Occipital lobe (tissue), 2 donors: Measurements from ENCODE around the gene OSBPL1A. TPM values are rescaled to one million over a fixed set of nuclear protein-coding genes. Genes with fewer than 3 reads are reported as not detected.

Experiments
- DNase-seq: peaks from one replicate; lab custom pipeline; 2025; lab: John Stamatoyannopoulos, UW
- total RNA-seq: library from RNA; depleted of rRNA; stranded (reverse); fragments of >200 nt; gene quantifications from one replicate; pipeline ENCODE4 v1.2.3, GENCODE V29; 2014

Gene OSBPL1A
- total RNA-seq, 1 donor from 2014 or later = 63.9 TPM

DNA sequence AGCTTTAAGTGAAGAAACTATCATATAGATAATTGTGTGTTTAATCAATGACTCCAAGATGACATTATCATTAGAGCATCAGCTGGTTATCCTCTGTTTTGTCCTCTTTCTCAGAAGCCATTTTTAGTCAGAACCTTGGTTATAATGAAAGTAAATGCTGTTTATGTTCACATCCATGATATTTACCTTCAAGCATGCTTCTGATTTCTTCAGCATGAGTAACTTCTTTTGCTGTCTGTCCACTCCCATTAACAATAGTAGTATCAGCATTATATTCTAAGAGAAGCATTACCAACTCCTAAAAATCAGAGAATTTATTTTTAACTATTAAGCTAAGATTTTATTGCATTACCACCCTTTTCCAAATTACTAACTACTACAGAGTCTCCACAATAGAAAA lies 56.3 kb downstream of the OSBPL1A start:
- DNase-seq = no peak

DNA sequence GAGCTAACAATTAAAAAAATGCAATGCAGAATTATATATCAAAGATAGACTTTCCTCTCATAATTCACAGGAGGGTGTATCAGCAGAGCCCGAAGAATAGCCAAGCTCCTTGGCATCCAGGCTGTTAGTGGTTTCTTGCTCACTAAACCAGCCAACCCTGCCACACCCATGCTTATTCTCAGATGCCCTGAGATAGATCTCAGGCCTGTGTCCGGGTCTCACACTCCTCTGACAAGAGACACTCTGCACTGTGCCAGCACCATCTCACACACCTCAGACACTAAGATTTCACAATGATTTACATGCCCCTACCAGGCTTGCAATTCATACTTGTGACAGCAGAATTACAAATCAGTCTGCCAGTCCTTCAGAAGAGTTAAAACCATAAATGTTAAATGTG lies 64.5 kb downstream of the OSBPL1A start:
- DNase-seq = no peak

DNA sequence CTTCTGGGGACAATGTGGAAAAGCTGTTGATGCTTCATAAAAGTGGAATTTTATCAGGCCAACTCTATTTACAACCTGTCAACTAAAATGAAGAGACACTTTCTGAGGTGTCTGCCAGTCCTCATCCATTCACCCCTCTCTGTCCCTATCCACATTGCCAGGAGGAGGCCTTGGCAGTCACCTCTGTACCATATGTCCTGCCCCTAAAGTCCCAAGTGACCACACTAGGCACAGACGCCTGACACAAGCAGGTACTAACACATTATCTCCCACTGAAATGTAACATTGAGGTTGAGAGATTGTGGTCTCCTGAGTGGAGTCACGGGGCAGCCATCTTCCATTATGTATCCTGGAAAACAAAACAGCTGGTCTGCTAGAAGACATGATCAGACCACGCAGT lies 71.4 kb downstream of the OSBPL1A start:
- DNase-seq = no peak

DNA sequence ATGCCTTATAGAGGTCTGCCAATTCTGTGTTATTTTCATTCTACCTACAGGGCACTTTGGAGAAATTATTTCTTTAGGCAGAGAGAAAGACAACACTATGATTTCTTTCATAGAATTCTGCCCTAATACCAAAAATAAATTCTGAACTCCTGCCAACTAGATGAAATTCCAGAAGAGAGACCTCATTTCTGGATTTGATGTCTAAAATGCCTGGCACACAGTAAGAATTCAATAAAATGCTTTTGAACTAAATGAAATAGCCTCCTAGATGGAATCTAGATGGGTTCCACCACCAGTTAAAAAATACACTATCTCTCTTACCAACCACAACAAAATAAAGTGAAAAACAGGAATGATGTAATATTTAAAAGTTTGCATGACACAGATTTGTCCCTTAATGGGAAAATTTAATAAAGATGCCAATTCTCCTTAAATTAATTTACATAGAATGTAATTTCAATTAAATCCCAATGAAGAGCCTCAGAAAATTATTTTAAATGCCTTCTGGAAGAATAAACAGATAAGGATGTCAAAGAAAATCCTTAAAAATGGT lies 75.0 kb downstream of the OSBPL1A start:
- no peak for DNase-seq

DNA sequence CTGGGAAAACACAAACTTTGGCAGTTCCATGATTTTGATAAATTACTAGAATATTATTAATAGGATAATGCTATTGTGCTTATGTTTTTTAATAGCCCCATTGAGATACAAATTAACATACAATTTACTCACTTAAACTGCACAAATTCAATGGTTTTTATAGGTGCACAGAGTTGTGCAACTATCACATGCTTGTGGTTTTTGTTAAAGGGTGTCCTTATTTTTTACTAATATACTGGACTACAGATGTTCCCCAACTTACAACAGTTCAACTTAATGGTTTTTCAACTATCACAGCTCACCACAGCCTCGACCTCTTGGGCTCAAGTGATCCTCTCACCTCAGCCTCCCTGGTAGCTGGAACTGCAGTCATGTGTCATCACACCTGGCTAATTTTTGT lies 76.6 kb downstream of the OSBPL1A start:
- no peak for DNase-seq

DNA sequence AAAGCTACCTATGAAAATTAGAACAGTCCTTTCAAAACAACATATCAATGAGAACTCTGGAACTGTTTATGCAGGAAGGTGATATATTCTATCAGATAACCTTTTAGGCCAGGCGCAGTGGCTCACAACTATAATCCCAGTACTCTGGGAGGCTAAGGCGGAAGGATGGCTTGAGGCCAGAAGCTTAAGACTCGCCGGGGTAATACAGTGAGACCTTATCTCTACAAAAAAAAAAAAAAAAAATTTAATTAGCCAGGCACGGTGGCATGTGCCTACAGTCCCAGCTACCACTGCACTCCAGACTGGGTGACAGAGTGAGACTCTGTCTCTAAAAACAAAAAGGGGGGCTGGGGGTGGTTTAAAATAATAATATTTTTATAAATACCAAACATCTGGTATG lies 77.9 kb downstream of the OSBPL1A start:
- no peak for DNase-seq

DNA sequence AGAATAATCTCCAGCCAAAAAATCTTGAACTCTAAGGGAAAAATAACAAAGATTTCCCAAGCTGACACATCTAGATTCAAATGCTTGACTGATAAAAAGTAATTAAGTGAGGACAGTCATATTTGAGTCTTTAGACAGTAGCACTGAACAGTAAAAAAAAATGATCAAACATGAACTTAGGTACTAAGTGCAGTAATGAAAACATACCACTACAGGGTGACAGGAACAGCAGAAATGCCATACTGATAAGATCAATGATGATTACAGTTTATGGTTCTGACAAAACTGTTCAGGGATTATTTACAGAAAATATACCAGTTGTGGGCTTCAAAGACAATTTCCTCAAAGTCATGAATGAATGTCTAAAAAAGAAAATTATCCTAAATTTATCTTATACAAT lies 80.3 kb downstream of the OSBPL1A start:
- no peak for DNase-seq

DNA sequence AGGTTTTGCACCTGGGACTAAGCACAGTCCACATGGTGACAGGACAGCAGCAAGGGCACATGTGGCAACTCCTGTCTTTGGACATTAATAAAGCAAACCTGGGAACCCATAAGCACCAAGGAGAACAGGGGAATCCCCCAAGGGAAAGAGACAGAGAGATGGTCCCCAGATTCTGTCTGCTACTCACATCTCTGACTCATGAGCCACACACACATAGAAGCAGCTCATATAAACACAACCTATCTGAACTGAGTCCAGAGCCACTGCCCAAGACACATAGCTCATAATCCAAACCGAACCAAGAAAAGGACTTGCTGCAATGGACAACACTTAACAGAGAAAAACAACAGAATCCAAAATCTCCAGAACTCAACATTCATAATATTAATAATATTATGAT lies 82.5 kb downstream of the OSBPL1A start:
- DNase-seq = no peak

DNA sequence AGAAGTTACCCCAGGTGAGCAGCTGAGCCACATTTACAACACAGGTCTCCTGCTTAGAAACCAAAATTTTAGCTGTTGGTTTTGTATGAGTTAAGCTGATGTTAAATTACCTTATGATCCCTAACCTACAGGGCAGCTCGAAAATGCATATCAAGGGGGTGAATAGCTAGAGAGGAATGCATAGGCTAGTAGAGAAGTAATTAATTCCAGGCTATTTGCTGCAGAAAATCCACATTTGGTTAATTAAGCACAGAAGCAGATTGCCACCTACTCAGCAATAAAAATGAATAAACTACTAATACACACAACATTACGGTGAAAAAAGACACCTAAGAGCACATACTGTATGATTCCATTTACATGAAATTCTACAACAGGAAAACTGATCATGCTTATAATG lies 91.4 kb downstream of the OSBPL1A start:
- DNase-seq = no peak

DNA sequence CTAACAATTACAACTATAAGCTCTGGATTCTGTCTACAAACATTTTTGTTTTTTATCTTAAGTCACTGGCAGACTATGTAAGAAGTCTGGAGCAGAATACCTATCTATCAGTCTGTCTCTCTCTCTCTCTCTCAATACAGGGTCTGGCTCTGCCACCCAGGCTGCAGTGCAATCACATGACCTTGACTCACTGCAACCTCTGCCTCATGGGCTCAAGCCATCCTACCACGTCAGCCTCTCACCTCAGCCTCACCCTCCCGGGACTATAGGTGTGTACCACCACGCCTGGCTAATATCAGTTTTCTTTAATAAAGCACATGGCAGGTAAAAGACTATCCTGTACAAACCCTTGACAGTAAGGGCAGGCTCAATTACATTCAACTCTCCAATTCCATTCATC lies 96.9 kb downstream of the OSBPL1A start:
- no peak for DNase-seq

DNA sequence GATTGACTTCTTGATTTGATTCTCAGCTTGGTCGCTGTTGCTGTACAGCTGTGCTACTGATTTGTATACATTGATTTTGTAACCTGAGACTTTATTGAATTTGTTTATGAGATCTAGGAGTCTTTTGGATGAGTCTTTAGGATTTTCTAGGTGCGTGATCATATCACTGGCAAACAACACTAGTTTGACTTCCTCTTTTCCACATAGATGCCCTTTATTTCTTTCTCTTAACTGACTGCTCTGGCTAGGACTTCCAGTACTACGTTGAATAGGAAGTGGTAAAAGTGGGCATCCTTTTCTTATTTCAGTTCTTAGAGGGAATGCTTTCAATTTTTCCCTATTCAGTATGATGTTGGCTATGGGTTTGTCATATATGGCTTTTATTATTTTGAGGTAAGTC lies 101.3 kb downstream of the OSBPL1A start:
- DNase-seq = no peak

DNA sequence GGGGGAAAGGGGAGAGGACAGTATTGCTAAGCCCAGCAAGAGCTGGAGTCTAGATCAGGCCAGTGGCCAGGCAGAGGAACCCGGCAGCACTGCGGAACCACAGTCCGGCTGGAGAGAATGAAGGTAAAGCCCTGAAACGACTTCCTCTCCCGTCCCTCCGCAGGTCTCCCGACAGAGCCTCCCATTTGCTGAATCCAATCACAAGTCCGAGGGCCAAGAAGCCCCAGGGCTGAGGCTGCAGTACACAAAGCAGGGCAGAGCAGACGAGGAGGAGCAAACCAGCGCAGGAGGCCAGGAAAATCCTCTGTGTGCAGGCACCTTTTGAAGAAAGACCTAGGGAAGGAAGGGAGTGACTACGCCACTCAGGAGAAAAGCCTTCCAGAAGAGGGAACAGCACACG lies 104.4 kb downstream of the OSBPL1A start:
- DNase-seq = no peak

DNA sequence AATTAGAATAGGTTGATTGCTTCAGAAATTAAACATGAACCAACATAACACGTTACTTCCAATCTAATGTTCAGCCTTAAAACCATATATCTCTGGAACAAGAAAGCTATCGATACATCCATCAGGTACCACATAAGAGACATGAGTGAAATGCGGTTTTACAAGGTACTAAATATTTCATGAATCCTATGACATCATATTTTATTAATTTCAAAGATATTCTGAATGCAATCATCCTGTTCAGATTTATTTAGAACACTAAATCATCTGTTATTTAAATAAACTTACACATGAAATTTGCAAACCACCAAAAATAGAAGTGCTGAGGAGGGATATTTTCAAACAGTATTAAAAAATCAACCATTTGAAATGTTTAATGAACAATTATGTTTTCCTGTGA lies 119.0 kb downstream of the OSBPL1A start:
- DNase-seq = no peak

DNA sequence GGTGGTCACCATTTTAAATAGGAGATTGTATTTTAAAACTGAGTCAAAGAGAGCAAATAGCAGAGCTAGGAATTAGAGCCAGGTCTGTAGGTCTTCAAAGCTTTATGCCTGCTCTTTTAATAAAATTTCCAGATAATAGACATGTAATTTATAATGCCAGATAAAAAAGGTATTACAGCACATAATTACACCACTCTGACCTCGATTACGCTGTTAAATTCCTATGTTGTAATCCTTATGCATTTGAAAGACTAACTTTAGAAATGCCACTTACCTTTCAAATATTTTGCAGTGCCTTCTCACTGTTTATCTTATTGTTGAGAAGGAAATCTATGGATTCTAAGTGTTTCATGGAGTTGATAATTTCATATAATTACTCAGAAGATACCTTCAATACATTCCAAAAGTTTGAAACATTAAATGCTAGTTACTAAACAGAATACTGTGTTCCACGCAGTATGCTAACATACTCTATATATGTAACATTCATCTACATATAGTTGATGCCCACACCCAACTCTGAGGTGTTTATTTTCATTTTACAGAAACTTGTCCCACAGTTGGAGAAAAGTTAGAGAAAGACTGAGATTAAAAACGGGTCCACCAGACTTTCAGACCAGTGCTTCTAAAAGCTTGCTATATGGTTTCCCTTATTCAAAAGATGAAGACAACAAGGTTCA lies 120.0 kb downstream of the OSBPL1A start:
- DNase-seq = no peak

DNA sequence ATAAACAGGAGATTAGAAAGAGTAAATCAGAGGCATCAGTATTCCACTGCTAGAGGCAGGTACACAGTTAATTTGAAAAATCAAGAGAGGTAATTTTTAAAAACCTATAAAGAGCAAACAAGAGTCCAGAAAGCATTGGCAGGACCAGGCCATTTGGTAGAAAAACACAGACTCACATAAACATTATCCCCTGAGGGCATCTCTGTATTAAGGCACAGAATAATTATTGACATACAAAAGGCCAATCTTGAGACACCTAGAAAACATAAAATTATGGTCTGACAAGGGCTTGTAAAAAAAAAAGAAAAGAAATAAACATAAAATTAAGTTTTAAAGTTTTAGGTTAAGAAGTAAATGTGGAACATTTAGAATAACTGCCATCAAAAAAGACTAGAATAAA lies 120.6 kb downstream of the OSBPL1A start:
- DNase-seq = no peak

DNA sequence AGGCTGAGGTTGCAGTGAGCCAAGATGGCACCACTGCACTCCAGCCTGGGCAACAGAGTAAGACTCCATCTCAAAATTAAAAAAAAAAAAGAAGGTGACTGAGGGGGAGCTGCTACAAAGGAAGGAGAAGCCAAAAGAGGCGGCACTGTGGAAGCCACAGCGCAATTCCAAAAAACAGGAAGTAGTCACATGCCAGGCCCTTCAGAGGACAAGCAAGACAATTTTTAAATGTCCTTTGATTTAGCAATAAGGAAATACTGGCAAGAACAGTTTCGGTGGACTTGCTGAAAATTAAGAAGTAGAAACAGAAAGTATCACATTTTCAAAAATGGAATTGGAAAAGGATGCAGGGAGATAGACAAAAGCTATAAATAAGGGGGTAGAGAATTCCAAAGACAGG lies 122.8 kb downstream of the OSBPL1A start:
- no peak for DNase-seq

DNA sequence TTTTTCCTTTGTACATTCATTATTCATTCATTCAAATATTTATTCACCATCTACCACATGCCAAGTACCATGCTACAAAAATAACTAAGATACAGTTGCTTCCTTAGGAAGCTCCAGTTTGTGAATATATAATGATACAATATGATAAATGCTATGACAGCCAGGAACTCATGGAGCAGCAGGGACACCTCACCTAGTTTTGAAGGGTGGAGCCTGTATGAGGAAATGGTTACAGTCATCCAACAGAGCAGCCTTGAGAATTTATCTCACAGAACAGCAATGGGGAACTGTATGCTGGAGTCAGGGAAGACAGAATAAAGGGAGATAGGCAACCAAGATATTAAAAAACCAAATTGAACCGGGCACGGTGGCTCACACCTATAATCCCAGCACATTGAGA lies 124.0 kb downstream of the OSBPL1A start:
- no peak for DNase-seq

DNA sequence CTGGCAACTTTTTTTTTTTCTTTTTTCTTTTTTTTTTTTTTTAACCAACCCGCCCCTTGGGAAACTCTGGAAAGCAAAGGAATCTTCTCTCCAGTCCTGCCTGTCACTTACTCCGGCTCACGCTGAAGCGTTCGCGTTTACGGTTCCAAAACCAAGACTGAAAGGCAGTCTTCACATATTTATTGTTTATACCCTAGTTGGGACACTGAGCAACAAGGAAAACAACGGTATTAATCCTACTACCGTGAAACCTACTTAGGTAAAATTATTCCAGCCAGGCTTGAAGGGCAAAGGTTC lies 125.4 kb downstream of the OSBPL1A start:
- no peak for DNase-seq

DNA sequence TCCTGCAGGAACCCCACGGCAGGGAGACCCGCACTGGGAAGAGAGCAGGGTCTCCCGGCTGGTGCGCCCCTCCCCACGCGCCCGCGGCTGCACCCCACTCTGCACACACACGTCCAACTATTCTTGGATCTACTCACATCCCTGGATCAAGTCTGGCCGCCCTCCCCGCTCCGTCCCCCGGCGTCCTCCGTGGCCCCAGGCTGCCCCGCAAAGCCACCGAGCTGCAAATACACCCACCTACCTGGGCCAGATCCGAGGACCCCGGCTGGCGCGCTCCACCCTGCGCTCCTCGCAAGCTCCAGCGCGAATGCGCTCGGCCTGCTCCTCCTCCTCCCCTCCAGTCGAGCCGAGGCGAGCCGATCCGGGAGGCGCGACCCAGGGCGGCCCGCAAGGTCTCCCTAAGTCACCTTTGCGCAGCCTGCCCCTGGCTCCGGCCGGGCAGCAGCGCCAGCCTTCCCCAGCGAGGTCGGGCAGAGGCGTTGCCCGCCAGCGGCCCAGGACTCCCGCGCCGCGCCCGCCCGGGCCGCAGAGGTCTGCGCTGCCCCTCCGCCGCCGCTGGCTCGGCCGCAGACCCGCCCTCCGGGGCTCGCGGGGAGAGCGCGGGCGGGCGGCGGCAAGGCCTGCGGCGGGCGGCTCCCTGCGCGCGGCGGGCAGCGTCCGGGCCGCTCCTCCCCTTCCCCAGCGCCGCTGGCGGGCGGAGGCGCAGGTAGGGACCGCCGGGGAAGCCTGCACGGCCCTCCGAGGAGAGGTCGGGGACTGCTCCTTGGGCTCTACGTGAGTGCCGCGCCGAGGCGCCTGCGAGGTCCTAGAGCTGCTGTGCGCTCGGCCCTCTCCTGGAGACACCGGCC lies 126.0 kb downstream of the OSBPL1A start:
- peak; percentile 56 for DNase-seq

DNA sequence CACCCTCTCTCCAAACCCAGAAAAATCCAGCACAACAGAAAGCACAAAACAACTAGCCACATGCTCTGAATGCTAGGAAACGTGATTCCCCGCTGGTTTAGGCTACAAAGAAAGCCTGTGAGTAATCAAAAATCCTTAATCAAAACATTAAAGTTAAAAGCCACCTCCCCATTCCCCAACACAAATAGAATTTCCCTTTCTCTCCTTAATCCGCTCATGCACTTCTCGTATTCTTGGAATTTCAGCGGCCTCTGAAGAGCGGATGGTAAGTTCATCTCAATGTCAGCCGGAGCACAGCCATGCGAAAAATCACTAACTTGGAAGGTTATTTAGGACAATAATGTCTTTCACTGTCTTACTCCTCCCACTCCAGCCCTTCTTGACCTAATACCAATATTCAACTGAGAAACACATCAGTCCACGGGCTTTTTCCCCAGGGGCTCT lies 126.7 kb downstream of the OSBPL1A start:
- no peak for DNase-seq

DNA sequence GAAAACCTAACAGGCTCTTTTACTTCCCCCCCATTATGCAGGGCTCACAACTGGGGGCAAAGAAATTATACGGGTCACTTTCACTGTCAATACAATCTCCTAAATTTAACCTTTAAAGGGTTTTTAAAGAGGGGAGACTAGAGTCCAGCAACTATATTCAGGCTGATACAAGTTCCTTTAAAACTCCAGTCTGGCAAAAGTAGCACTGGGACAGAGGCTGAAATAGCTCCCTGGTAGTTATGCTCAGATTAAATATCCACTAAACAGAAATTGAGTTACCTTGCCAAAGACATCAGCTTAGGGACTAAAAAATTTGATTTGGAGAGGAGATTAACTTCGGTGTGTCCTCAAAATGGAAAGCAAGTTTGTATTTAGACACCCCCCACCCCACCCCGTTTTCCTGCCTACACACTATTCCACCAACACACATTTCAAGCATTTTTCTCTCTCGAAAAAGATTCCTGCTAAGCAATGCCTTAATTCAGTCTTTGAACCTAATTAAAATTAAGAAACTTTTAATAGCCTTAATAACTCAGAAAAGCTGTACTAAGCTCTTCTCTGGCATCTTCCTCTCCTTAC lies 127.2 kb downstream of the OSBPL1A start:
- DNase-seq = no peak

DNA sequence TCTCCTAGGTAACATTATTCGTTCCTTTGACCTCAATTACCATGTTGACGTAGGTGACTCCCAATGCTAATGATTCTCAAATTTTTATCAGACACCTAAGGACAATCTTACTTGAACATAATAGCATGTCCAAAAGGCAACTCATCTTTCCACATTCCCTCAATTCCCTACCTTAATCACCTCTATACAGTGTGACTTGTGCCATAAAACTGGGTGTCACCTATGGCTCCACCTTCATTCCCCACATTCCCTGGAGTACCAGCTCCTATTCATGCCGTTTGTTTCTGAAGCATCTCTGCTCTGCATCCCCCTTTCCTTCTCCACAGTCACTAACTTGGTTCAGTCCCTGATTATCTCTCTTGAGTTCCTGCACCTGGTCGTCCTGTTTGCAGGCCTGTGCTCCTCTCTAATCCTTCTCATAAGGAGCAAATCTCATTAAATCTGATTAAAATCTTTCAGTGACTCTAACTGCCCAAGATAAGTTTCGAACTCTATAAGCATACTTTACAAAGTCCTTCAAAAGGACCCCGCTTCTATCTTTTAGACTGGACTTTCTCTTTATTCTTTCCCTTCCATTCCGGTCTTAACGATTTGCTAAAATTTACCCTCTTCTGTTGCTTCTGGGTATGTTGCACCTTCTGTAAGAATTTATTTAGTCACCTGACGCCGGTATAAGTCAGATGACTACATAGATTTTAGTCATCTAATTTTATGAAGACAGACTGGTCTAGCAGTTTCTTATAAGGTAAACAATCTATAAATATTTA lies 128.7 kb downstream of the OSBPL1A start:
- no peak for DNase-seq
